ENCODE results near the gene BHLHA9.

GRCh38 chr17:1294157-1294717, 24.0 kb downstream of the BHLHA9 start:
- no peak for TF ChIP-seq LARP7 (IDR thresholded peaks at IDR 0.05)
- no peak for TF ChIP-seq SP1 (CRISPR knock-in tag; IDR thresholded peaks at IDR 0.05)

Data from K562 (cell line).